NCI-H82 treated with DMSO at 0.1 percent for 48 hours (cell line): ENCODE data around the gene GPX5.
"Not testable (repeated sequence)": the region's sequence is repeated elsewhere in the genome, so short reads cannot be mapped to it uniquely, and the experiment has no call there.

Experiments used
- DNase-seq: peaks from one replicate; lab custom pipeline; 2025; ENCODE audit not compliant: unreplicated experiment; lab: John Stamatoyannopoulos, UW

Gene GPX5

GRCh38 chr6:28511628-28512300 lies 13.9 kb upstream of the GPX5 start:
- no peak for DNase-seq

GRCh38 chr6:28512387-28512786 lies 13.3 kb upstream of the GPX5 start:
- DNase-seq, result not testable (repeated sequence)

GRCh38 chr6:28515676-28516075 lies 10.0 kb upstream of the GPX5 start, which contains the start of gene GPX6:
GPX6 (minus strand) TSS chr6:28515793; CDS start chr6:28515743, 50 bp downstream.
- no peak for DNase-seq

GRCh38 chr6:28517964-28518363 lies 7.7 kb upstream of the GPX5 start:
- DNase-seq, result no peak

- DNase-seq, result peak; percentile 22
These were observed 3.0 kb upstream of the GPX5 start for GRCh38 chr6:28522594-28523240.

- DNase-seq, result peak; percentile 21
These were observed 2.4 kb upstream of the GPX5 start for GRCh38 chr6:28523241-28523622.

DNA sequence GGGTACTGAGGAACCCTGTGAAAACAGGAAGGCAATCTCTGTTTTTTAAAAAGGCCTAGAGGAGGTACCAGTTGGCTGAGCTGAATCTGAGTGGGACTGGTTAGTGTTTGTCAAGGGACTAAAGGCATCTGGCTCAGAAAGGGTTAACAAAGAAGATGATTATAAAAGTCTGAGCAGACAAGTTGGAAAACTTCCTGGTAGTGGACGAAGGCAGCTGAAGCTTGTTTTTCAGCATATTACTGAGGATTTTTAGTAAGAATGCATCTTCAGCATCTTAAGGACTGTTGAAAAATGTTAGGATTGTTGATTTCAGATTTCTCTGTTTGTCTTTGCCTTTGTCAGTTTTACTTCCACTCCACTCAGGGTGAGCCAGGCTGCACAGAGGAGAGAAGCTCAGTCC lies 5.1 kb downstream of the GPX5 start:
- DNase-seq, result no peak

- peak; percentile 2 for DNase-seq
These were observed 5.9 kb downstream of the GPX5 start for GRCh38 chr6:28531479-28532128.

DNA sequence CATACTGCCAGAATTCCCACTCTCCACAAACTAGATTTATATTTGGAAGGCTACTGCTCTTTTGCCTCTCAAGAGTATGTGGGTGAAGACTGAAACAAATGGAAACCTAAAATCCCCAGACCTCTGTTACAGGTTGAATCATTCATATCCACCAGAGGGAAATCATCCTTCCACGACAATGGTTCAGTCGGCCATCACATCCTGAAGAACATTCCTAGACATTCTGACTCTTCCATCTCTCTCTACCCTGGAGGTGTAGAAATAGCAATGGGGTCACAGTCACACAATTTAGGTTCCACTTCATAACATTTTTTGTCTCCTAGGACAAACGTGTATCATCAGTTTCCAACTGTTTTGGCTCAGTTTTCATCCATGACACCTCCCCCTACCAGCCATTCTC lies 8.6 kb downstream of the GPX5 start:
- no peak for DNase-seq

DNA sequence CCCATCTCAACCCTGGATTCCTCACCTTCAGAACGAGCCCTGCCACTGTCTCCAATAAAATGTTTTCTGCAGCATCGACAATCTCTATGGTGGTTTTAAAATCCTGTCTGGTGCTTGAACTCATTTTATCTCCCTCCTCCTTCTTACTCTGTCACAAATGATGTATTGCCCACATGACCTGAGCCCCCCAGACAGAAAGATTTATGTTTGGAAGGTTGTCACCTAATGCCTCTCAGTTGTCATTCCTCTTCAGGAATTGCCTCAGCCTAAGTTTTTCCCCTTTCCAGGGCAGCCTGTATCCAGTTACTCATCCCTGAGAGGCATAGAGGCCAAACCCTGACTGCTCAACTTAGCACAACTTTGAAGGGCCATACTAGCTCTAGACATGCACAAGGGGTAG lies 9.2 kb downstream of the GPX5 start:
- no peak for DNase-seq

- no peak for DNase-seq
These were observed 11.4 kb downstream of the GPX5 start for GRCh38 chr6:28537065-28537464.

DNA sequence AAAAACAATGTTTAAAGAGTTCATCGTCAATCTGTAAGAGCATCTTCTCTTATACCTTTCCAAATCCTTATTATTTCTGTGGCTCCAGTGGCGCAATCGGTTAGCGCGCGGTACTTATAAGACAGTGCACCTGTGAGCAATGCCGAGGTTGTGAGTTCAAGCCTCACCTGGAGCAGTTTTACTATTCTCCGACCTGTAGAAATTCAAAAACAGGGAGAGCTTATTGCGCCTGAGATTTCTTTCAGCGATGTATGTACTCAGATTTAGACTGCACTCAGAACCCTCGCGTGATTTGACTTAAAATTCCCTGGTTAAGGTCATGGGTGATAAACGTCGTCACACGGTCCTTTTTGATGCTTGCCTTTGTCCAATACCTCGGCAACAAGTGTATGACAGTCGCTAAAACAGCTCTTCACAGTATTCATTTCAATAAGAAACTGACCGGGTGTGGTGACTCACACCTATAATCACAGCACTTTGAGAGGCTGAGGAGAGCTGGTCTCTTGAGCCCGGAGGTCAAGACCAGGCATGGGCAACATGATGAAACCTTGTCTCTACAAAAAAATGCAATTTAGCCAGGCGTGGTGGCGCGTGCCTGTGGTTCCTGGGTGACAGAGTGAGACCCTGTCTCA lies 11.9 kb downstream of the GPX5 start:
- no peak for DNase-seq

DNA sequence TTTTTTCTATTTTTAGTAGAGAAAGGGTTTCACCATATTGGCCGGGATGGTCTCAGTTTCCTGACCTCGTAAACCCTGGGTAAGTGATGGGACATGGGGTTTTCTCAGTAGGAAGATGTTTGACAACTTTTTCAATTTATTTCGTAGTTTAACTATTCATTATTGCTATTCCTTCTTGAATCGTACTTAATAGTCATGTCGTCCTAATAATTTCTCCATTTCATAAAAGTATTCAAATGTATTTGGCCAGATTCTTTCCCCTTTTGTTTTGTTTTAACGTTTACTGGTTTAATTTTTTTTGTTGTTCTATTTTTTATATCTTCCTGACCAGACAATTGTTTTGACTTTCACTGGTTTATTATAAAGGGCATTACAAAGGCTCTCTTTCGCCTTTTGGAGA lies 16.3 kb downstream of the GPX5 start:
- DNase-seq, result no peak

DNA sequence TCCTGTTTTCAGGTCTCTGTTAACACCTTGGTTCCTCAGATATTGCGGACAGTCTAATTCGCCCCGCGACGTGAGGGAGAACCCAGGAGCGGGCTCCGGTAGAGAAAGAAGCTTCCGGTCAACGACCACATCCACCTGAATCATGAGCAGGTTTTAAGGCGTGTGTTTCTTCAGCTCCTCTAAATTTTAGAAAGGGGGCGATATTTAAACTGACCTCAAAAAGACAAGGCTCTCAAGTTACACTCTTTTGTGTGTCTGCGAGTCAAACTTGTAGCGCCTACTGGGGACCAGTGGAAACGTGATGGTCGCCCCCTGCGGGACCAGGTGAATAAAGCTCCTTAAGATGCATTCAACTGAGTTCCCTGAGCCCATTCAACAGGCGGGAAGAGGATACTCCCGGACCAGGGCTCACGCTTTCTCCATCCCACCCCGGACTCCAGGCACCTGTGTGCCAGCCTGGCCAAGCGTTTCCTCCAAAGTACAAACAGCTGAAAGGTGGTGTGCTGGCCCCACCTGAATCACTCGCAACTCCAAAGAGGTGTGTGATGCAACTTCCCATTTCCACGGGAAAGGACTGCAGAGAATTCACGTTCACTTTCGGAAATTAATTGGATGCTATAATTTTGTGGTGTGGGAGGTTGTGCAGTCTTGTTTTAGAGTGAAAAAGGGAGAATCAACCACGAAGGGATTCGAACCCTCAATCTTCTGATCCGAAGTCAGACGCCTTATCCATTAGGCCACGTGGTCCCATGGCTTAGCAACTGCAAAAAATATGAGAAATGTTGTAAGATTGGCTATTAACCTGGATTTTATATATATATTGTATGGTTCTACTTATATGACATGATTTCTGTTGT lies 17.0 kb downstream of the GPX5 start:
- peak; percentile 74 for DNase-seq

- peak; percentile 43 for DNase-seq
These were observed 18.2 kb downstream of the GPX5 start for GRCh38 chr6:28543651-28544610.

DNA sequence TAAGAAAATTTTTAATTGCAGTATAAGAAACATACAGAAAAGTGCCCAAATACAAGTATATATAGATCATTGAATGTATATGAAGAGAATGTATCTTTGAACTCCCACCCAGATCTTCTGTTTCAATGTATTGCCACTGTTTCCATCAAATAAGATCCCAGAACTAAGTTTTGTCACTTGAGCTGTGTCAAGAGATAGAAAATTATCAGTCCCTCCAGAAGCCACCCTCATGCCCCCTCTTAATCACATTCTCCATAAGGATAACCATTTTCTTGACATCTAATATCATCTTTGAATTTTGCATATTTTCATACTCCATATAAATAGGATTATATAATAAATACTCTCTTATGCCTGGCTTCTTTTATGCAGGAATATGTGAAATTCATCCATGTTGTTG lies 20.3 kb downstream of the GPX5 start:
- DNase-seq, result no peak

- not testable (repeated sequence) for DNase-seq
These were observed 21.3 kb downstream of the GPX5 start for GRCh38 chr6:28547003-28547402.

- DNase-seq, result no peak
These were observed 26.4 kb downstream of the GPX5 start for GRCh38 chr6:28551891-28552666.

DNA sequence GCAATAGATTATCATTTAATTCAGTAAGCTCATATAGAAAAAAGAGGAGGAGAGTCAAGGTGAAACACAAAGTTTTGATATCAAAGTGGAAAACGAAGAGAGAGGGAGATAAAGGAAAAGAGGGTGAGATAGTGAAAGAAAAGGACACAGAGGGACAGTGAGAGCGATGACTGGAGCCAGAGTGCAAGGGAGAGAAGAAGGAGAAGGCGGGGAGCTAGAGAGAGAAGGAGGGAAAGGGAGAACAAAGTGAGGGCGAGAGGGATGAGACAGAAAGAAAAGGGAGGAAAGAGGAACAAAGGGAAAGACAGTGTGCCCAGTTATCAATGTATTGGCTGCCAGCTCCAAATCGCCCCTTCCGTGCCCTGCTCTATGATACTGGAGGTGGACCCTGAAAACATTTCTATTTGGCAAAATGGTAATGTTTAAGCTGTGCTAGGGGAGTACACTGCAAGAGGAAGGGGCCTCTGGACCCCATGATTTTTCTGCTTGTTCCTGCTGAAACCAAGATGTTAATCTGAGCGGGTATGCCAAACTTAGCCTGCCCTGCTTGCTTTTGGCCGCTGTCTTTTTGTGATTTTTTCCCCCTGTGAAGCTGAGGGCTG lies 27.8 kb downstream of the GPX5 start:
- DNase-seq, result no peak
